GM10847 (cell line): Measurements from ENCODE around the gene COA7.
A peak's percentile ranks its signal among the peaks of the same experiment; 100 is the strongest.

ENCODE experiments used
- POLR2A ChIP-seq: IDR thresholded peaks from 2 replicates; pipeline ENCODE4 v1.6.1; 2011; ENCODE audit not compliant: insufficient read length; ENCODE audit errors: extremely low read depth

Gene COA7

GRCh38 chr1:52697795-52698674 is at the start of gene COA7:
Gene COA7 (minus strand): TSS chr1:52698347. CDS start chr1:52698326, 21 bp downstream.
- TF ChIP-seq POLR2A: peak; percentile 60

- TF ChIP-seq POLR2A: no peak
These were observed 49.3 kb upstream of the COA7 start for GRCh38 chr1:52747450-52747849.

- no peak for TF ChIP-seq POLR2A
These were observed 48.0 kb upstream of the COA7 start for GRCh38 chr1:52746189-52746588.

GRCh38 chr1:52741259-52741658 is 43.1 kb upstream of the COA7 start:
- no peak for TF ChIP-seq POLR2A

- TF ChIP-seq POLR2A: no peak
These were observed 41.7 kb upstream of the COA7 start for GRCh38 chr1:52739699-52740467.

GRCh38 chr1:52738893-52739292 is 40.7 kb upstream of the COA7 start:
- no peak for TF ChIP-seq POLR2A

GRCh38 chr1:52738148-52738547 is 40.0 kb upstream of the COA7 start:
- TF ChIP-seq POLR2A: no peak

- no peak for TF ChIP-seq POLR2A
These were observed 35.2 kb upstream of the COA7 start for GRCh38 chr1:52733368-52733767.

GRCh38 chr1:52727956-52728656 is 30.0 kb upstream of the COA7 start:
- no peak for TF ChIP-seq POLR2A

GRCh38 chr1:52727114-52727586 is 29.0 kb upstream of the COA7 start:
- no peak for TF ChIP-seq POLR2A

- peak; percentile 46 for TF ChIP-seq POLR2A
These were observed 28.3 kb upstream of the COA7 start, which contains the start of gene ZYG11B for GRCh38 chr1:52726265-52727113. Gene ZYG11B (plus strand): TSS chr1:52726453. CDS start chr1:52726654, 201 bp downstream.

- TF ChIP-seq POLR2A: no peak
These were observed 27.7 kb upstream of the COA7 start for GRCh38 chr1:52725903-52726264.

GRCh38 chr1:52723260-52723659 is 25.1 kb upstream of the COA7 start:
- no peak for TF ChIP-seq POLR2A

- no peak for TF ChIP-seq POLR2A
These were observed 15.4 kb upstream of the COA7 start for GRCh38 chr1:52713590-52713989.

GRCh38 chr1:52709016-52709415 is 10.9 kb upstream of the COA7 start:
- no peak for TF ChIP-seq POLR2A
